HEK293 (cell line): Measurements from ENCODE around the gene ALAD.
A peak's percentile ranks its signal among the peaks of the same experiment; 100 is the strongest.

Experiments
- CTCF ChIA-PET: fragments of 350-600 bp; formaldehyde crosslinking; extraction: SDS; loops from one replicate; lab custom pipeline; 2021; ENCODE audit warnings: antibody characterized with exemption; lab: Yijun Ruan, JAX
- POLR2A ChIA-PET: fragments of 300-600 bp; formaldehyde crosslinking; extraction: SDS; loops from one replicate; lab custom pipeline; 2020; ENCODE audit warnings: antibody characterized with exemption, inconsistent platforms; lab: Yijun Ruan, JAX
- H3K27ac ChIP-seq: fragments of 200-500 bp; sonication (Bioruptor generic); 2 replicates; pipeline ENCODE4 v1.5.1; 2014; ENCODE audit warnings: low read depth, low read length, control low read depth, inconsistent platforms; ENCODE audit errors: extremely low read depth
- H3K36me3 ChIP-seq, 2 experiments: fragments of 200-500 bp in 1 of 2; sonication (Bioruptor generic) in 1 of 2; 1 replicate in 1 of 2; 2 replicates in 1 of 2; pipeline ENCODE4 v1.5.1; 2014 to 2017; ENCODE audit warnings: inconsistent platforms in 2 of 2, low read length in 2 of 2; ENCODE audit not compliant: control insufficient read depth in 2 of 2, insufficient read depth in 1 of 2
- H3K4me1 ChIP-seq: fragments of 200-500 bp; sonication (Bioruptor generic); 2 replicates; pipeline ENCODE4 v1.5.1; 2014; ENCODE audit warnings: mild to moderate bottlenecking, low read length, inconsistent platforms; ENCODE audit not compliant: control insufficient read depth, insufficient read depth
- H3K4me3 ChIP-seq: 2 replicates; pipeline ENCODE4 v1.5.1; 2011; ENCODE audit warnings: low read depth, mild to moderate bottlenecking, control low read depth, low read length, moderate library complexity
- H3K9me3 ChIP-seq: fragments of 200-500 bp; sonication (Bioruptor generic); 2 replicates; pipeline ENCODE4 v1.5.1; 2014; ENCODE audit warnings: low read depth, low read length, inconsistent platforms; ENCODE audit not compliant: control insufficient read depth, insufficient read depth
- HOXC10 ChIP-seq: sonication (generic); formaldehyde crosslinking; IDR thresholded peaks from 2 replicates; pipeline ENCODE4 v1.8.1; 2023; ENCODE audit warnings: mild to moderate bottlenecking, missing genetic modification reagents
- KLF1 ChIP-seq: fragments of 450-650 bp; formaldehyde crosslinking; IDR thresholded peaks from 2 replicates; pipeline ENCODE4 v1.5.1; 2016; ENCODE audit warnings: missing biosample characterization, missing genetic modification characterization
- RBAK ChIP-seq: fragments of 450-650 bp; formaldehyde crosslinking; IDR thresholded peaks from 2 replicates; pipeline ENCODE4 v1.5.1; 2016; ENCODE audit warnings: missing biosample characterization, missing genetic modification characterization
- SP7 ChIP-seq: fragments of 450-650 bp; formaldehyde crosslinking; IDR thresholded peaks from 2 replicates; pipeline ENCODE4 v1.5.1; 2016; ENCODE audit warnings: missing biosample characterization, missing genetic modification characterization
- YY1 ChIP-seq: fragments of 450-650 bp; formaldehyde crosslinking; IDR thresholded peaks from 2 replicates; pipeline ENCODE4 v1.5.1; 2018; ENCODE audit warnings: missing biosample characterization, missing genetic modification characterization
- ZBTB7A ChIP-seq: fragments of 450-650 bp; formaldehyde crosslinking; IDR thresholded peaks from 2 replicates; pipeline ENCODE4 v1.5.1; 2016; ENCODE audit warnings: low read depth, missing biosample characterization, missing genetic modification characterization
- ZFP69B ChIP-seq: fragments of 450-650 bp; formaldehyde crosslinking; IDR thresholded peaks from 2 replicates; pipeline ENCODE4 v1.5.1; 2016; ENCODE audit warnings: missing biosample characterization, missing genetic modification characterization
- ZNF202 ChIP-seq: fragments of 450-650 bp; formaldehyde crosslinking; IDR thresholded peaks from 2 replicates; pipeline ENCODE4 v1.5.1; 2016; ENCODE audit warnings: missing biosample characterization, missing genetic modification characterization, borderline replicate concordance
- ZNF274 ChIP-seq, 2 experiments: fragments of 200-500 bp in 1 of 2; fragments of 450-650 bp in 1 of 2; sonication (Bioruptor generic) in 1 of 2; formaldehyde crosslinking in 1 of 2; IDR thresholded peaks; 2 replicates each; pipeline versions ENCODE4 v1.5.1 to v1.6.1; 2014 to 2016; ENCODE audit warnings: borderline replicate concordance in 1 of 2, inconsistent platforms in 1 of 2, low read length in 1 of 2, missing biosample characterization in 1 of 2, missing genetic modification characterization in 1 of 2
- ZNF571 ChIP-seq: fragments of 450-650 bp; formaldehyde crosslinking; IDR thresholded peaks from 2 replicates; pipeline ENCODE4 v1.5.0; 2017; ENCODE audit warnings: missing biosample characterization, missing genetic modification characterization
- ZNF629 ChIP-seq: fragments of 450-650 bp; formaldehyde crosslinking; IDR thresholded peaks from 2 replicates; pipeline ENCODE4 v1.5.1; 2017; ENCODE audit warnings: missing biosample characterization, missing genetic modification characterization
- ZNF664 ChIP-seq: fragments of 450-650 bp; formaldehyde crosslinking; IDR thresholded peaks from 2 replicates; pipeline ENCODE4 v1.5.1; 2016; ENCODE audit warnings: missing biosample characterization, missing genetic modification characterization
- ZNF785 ChIP-seq: fragments of 450-650 bp; formaldehyde crosslinking; IDR thresholded peaks from 2 replicates; pipeline ENCODE4 v1.5.1; 2016; ENCODE audit warnings: missing biosample characterization, missing genetic modification characterization
- ZNF837 ChIP-seq: fragments of 450-650 bp; formaldehyde crosslinking; IDR thresholded peaks from 2 replicates; pipeline ENCODE4 v1.5.1; 2016; ENCODE audit warnings: missing biosample characterization, missing genetic modification characterization
- ZNF843 ChIP-seq: fragments of 450-650 bp; formaldehyde crosslinking; IDR thresholded peaks from 2 replicates; pipeline ENCODE4 v1.5.1; 2016; ENCODE audit warnings: missing biosample characterization, missing genetic modification characterization
- ZXDB ChIP-seq: fragments of 450-650 bp; formaldehyde crosslinking; IDR thresholded peaks from 2 replicates; pipeline ENCODE4 v1.5.1; 2016; ENCODE audit warnings: missing biosample characterization, missing genetic modification characterization
- TF ChIP-seq, protein P1 (sequence below): fragments of 450-650 bp; formaldehyde crosslinking; IDR thresholded peaks from 2 replicates; pipeline ENCODE4 v1.5.1; 2016; ENCODE audit warnings: missing biosample characterization, missing genetic modification characterization, low read depth
- TF ChIP-seq, protein P2 (sequence below): fragments of 450-650 bp; formaldehyde crosslinking; IDR thresholded peaks from 2 replicates; pipeline ENCODE4 v1.5.1; 2016; ENCODE audit warnings: missing biosample characterization, missing genetic modification characterization
- TF ChIP-seq, protein P3 (sequence below): fragments of 450-650 bp; formaldehyde crosslinking; IDR thresholded peaks from 2 replicates; pipeline ENCODE4 v1.5.1; 2016; ENCODE audit warnings: missing biosample characterization, missing genetic modification characterization
- TF ChIP-seq, protein P4 (sequence below): fragments of 450-650 bp; formaldehyde crosslinking; IDR thresholded peaks from 2 replicates; pipeline ENCODE4 v1.5.1; 2016; ENCODE audit warnings: missing biosample characterization, missing genetic modification characterization

ALAD gene

DNA sequence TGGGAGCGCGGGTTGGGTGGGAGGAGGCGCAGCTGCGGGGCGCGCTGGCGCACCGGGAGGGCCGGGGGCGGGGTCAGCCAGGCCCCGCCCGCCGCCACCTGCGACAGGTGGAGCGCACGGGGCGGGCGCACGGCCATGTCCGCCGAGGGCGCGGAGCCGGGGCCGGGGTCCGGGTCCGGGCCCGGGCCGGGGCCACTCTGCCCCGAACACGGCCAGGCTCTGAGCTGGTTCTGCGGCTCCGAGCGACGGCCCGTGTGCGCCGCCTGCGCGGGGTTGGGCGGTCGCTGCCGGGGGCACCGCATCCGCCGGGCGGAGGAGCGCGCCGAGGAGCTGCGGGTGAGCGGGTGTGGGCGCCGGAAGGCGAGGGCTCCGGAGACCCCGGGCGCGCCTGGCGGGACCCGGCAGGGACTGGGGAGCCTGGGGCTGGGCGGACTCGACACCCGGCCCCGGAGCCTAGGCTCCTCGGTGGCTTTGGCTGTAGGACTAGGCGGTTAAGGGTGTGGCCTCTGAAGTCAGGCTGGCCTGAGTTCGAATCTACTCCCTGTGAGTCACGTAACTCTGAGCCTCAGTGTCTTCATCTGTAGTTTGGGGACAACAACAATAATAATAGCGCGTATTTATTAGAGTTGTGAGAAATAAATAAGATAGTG lies 51.5 kb downstream of the ALAD start, which contains the start of gene BSPRY (continued):
- TF ChIP-seq HOXC10 (CRISPR knock-in tag): no peak
- TF ChIP-seq ZFP69B: no peak
- TF ChIP-seq ZNF571: no peak
- no peak for TF ChIP-seq SP7 (tag by site-specific recombination)
- TF ChIP-seq KLF1 (tag by site-specific recombination): peak; percentile 38; the same call in 1 of the 2 replicates
- no peak for TF ChIP-seq ZXDB (tag by site-specific recombination)
- 0 out of 2 replicates have a peak, but pooled peaks have one; percentile 24 for TF ChIP-seq ZNF629 (tag by site-specific recombination)

DNA sequence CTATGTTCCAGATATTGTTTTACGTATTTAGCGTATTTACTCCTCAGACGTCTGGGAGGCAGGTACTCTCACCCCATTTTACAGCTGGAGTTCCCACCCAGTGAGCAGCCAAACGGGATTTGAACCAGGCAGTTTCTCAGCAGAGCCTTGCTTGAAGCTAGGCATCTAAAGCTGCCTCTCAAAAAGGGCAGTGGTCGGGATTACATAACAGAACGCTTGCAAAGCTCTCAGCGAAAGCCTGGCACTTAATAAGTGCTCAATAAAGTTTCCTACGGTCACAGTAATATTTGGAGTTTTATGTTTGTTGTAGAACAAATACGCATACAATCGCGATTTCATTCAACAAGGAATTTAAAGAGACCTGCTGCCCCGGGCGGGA lies 52.0 kb downstream of the ALAD start:
- CTCF ChIA-PET: interaction anchor here (1.0 to 2.5 kb wide), 4 partner anchors 11 to 74 kb away, joined by 3 to 8 read pairs (median 4); partner anchors contain the start of genes ALAD and CDC26
- TF ChIP-seq ZNF664 (tag by site-specific recombination): peak; percentile 97
- no peak for TF ChIP-seq YY1 (tag by site-specific recombination)
- TF ChIP-seq, all 188 proteins: peak for 1
- Histone ChIP-seq H3K4me3 (peak overlapping the region; percentile 4), H3K36me3 (no peaks in the 10 kb centered on the region), H3K4me1 (peaks cover 7% of the 10 kb centered on the region; the same call in 1 of the 2 replicates), H3K9me3 (no peaks in the 10 kb centered on the region), H3K27ac (no peak overlapping the region)
- POLR2A ChIA-PET: interaction anchor here (0.7 to 3.4 kb wide), 6 partner anchors 9 to 74 kb away, joined by 3 to 22 read pairs (median 4); partner anchors contain the start of genes C9orf43, CDC26, POLE3 and PRPF4

DNA sequence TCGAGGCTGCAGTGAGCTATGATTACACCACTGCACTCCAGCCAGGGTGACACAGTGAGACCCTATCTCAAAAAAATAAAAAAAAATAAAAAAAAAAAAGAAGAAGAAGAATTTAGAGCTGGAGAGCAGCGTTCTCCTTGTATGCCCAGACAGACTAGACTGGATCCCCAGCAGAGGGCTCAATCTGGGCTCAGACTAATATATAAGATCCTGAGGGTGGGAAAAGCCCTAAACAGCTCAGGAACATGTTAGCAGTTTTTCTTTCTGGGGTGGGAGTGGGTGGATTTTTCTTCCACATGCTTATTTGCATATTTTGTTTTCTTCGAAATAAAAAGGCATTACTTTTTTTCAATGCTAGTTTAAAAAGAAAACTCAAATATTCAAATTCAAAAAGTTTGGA lies 52.6 kb downstream of the ALAD start:
- TF ChIP-seq RBAK (tag by site-specific recombination): no peak
- no peak for TF ChIP-seq ZNF843 (tag by site-specific recombination)
- TF ChIP-seq ZNF785: no peak
- no peak for TF ChIP-seq ZNF202 (tag by site-specific recombination)
- TF ChIP-seq, protein P1, sequence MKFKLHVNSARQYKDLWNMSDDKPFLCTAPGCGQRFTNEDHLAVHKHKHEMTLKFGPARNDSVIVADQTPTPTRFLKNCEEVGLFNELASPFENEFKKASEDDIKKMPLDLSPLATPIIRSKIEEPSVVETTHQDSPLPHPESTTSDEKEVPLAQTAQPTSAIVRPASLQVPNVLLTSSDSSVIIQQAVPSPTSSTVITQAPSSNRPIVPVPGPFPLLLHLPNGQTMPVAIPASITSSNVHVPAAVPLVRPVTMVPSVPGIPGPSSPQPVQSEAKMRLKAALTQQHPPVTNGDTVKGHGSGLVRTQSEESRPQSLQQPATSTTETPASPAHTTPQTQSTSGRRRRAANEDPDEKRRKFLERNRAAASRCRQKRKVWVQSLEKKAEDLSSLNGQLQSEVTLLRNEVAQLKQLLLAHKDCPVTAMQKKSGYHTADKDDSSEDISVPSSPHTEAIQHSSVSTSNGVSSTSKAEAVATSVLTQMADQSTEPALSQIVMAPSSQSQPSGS: no peak
- TF ChIP-seq, protein P2, sequence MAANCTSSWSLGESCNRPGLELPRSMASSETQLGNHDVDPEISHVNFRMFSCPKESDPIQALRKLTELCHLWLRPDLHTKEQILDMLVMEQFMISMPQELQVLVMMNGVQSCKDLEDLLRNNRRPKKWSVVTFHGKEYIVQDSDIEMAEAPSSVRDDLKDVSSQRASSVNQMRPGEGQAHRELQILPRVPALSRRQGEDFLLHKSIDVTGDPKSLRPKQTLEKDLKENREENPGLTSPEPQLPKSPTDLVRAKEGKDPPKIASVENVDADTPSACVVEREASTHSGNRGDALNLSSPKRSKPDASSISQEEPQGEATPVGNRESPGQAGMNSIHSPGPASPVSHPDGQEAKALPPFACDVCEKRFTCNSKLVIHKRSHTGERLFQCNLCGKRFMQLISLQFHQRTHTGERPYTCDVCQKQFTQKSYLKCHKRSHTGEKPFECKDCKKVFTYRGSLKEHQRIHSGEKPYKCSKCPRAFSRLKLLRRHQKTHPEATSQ (tag by site-specific recombination): no peak
- TF ChIP-seq, protein P3, sequence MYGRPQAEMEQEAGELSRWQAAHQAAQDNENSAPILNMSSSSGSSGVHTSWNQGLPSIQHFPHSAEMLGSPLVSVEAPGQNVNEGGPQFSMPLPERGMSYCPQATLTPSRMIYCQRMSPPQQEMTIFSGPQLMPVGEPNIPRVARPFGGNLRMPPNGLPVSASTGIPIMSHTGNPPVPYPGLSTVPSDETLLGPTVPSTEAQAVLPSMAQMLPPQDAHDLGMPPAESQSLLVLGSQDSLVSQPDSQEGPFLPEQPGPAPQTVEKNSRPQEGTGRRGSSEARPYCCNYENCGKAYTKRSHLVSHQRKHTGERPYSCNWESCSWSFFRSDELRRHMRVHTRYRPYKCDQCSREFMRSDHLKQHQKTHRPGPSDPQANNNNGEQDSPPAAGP (tag by site-specific recombination): no peak
- TF ChIP-seq ZNF837 (tag by site-specific recombination): no peak
- no peak for TF ChIP-seq ZBTB7A (tag by site-specific recombination)
- no peak for TF ChIP-seq ZNF274 (IDR thresholded peaks at IDR 0.05; ENCODE audit: low read length)
- no peak for TF ChIP-seq ZNF274 (tag by site-specific recombination; IDR thresholded peaks at IDR 0.05; ENCODE audit: borderline replicate concordance)
- TF ChIP-seq, protein P4, sequence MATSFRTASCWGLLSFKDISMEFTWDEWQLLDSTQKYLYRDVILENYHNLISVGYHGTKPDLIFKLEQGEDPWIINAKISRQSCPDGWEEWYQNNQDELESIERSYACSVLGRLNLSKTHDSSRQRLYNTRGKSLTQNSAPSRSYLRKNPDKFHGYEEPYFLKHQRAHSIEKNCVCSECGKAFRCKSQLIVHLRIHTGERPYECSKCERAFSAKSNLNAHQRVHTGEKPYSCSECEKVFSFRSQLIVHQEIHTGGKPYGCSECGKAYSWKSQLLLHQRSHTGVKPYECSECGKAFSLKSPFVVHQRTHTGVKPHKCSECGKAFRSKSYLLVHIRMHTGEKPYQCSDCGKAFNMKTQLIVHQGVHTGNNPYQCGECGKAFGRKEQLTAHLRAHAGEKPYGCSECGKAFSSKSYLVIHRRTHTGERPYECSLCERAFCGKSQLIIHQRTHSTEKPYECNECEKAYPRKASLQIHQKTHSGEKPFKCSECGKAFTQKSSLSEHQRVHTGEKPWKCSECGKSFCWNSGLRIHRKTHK (tag by site-specific recombination): no peak
- H3K27ac ChIP-seq: no peak overlapping the region
- POLR2A ChIA-PET: interaction anchor here (1.3 to 3.4 kb wide), 5 partner anchors 8 to 73 kb away, joined by 3 to 22 read pairs (median 5); partner anchors contain the start of genes C9orf43, CDC26, POLE3 and PRPF4
- CTCF ChIA-PET: interaction anchor here (0.6 to 2.5 kb wide), 5 partner anchors 11 to 97 kb away, joined by 3 to 8 read pairs (median 5); partner anchors contain the start of genes ALAD and CDC26
- H3K36me3 ChIP-seq: no peaks in the 10 kb centered on the region
- peaks cover 7% of the 10 kb centered on the region; the same call in 1 of the 2 replicates for H3K4me1 ChIP-seq
- H3K9me3 ChIP-seq: no peaks in the 10 kb centered on the region
- no peak overlapping the region for H3K4me3 ChIP-seq
